Cardiac muscle cell (in vitro differentiated cells and primary cell): ENCODE data around the gene TKT. TPM values are rescaled to one million over a fixed set of nuclear protein-coding genes. Genes with fewer than 3 reads are reported as not detected.

Experiments
- DNase-seq, 2 donors: peaks; one replicate each; pipeline versions ENCODE4 v3.0.0 to v3.0.0-alpha.2; 2010 to 2017; ENCODE audit warnings: low read depth in 1 of 2, low spot score in 1 of 2
- H3K27ac ChIP-seq: fragments of 200-600 bp; sonication (generic); 2 replicates; pipeline ENCODE4 v1.5.1; 2016
- H3K27me3 ChIP-seq: fragments of 200-600 bp; sonication (generic); 2 replicates; pipeline ENCODE4 v1.6.0; 2016; ENCODE audit warnings: control low read depth
- H3K36me3 ChIP-seq: fragments of 200-600 bp; sonication (generic); 2 replicates; pipeline ENCODE4 v1.5.1; 2016; ENCODE audit warnings: control low read depth
- H3K4me1 ChIP-seq: fragments of 200-600 bp; sonication (generic); 2 replicates; pipeline ENCODE4 v1.8.1; 2017; ENCODE audit warnings: low read depth, mild to moderate bottlenecking, mixed run types
- H3K4me3 ChIP-seq: fragments of 200-600 bp; sonication (generic); 2 replicates; pipeline ENCODE4 v1.5.1; 2016; ENCODE audit warnings: mild to moderate bottlenecking
- H3K9me3 ChIP-seq: fragments of 200-600 bp; sonication (generic); 2 replicates; pipeline ENCODE4 v1.5.1; 2017; ENCODE audit warnings: low read depth, mild to moderate bottlenecking, control low read depth
- CTCF ChIP-seq: IDR thresholded peaks from 2 replicates; pipeline ENCODE4 v1.5.1; 2012; ENCODE audit warnings: low read depth, mild to moderate bottlenecking, low read length
- polyA plus RNA-seq: library from polyadenylated mRNA; unstranded; fragments of >200 nt; fragmentation: Nextera tagmentation; extraction: Ambion mirVana; gene quantifications from 2 replicates; pipeline ENCODE4 v1.2.1, GENCODE V29; 2016
- total RNA-seq: library from RNA; depleted of rRNA; stranded (reverse); fragments of >200 nt; gene quantifications from 2 replicates; pipeline ENCODE4 v1.2.3, GENCODE V29; 2016

Gene TKT
- total and polyA plus RNA-seq, 2 experiments from 2014 or later = 70.9 to 119 TPM

- no peaks in the 10 kb centered on the region for H3K27me3 ChIP-seq
- H3K4me1 ChIP-seq = peaks cover 5% of the 10 kb centered on the region
- H3K36me3 ChIP-seq = peaks cover 35% of the 10 kb centered on the region
- no peak overlapping the region for H3K4me3 ChIP-seq
- H3K27ac ChIP-seq = no peak overlapping the region
- TF ChIP-seq CTCF = no peak
- H3K9me3 ChIP-seq = no peaks in the 10 kb centered on the region
- DNase-seq = peak in 1 of 2 donors; percentile 88
These were observed 17.6 kb downstream of the TKT start for GRCh38 chr3:53238051-53238850.

GRCh38 chr3:53236112-53236841 is 19.5 kb downstream of the TKT start:
- Histone ChIP-seq H3K9me3 (no peaks in the 10 kb centered on the region), H3K27me3 (no peaks in the 10 kb centered on the region), H3K36me3 (peaks cover 48% of the 10 kb centered on the region), H3K27ac (peak overlapping the region; percentile 21), H3K4me3 (no peak overlapping the region), H3K4me1 (no peaks in the 10 kb centered on the region)
- no peak for TF ChIP-seq CTCF
- DNase-seq = peak; percentile 32 to 92

- no peak overlapping the region for H3K27ac ChIP-seq
- no peak for DNase-seq
- no peaks in the 10 kb centered on the region for H3K4me1 ChIP-seq
- no peak overlapping the region for H3K4me3 ChIP-seq
- no peaks in the 10 kb centered on the region for H3K9me3 ChIP-seq
- H3K36me3 ChIP-seq = peaks cover 49% of the 10 kb centered on the region
- no peaks in the 10 kb centered on the region for H3K27me3 ChIP-seq
- no peak for TF ChIP-seq CTCF
These were observed 20.3 kb downstream of the TKT start for GRCh38 chr3:53235545-53235944.

- Histone ChIP-seq H3K4me1 (no peaks in the 10 kb centered on the region), H3K27me3 (no peaks in the 10 kb centered on the region), H3K27ac (no peak overlapping the region), H3K9me3 (no peaks in the 10 kb centered on the region), H3K36me3 (peaks cover 53% of the 10 kb centered on the region), H3K4me3 (no peak overlapping the region)
- no peak for TF ChIP-seq CTCF
- no peak for DNase-seq
These were observed 21.0 kb downstream of the TKT start for GRCh38 chr3:53234841-53235232.

- Histone ChIP-seq H3K27ac (no peak overlapping the region), H3K9me3 (no peaks in the 10 kb centered on the region), H3K4me3 (no peak overlapping the region), H3K36me3 (peaks cover 51% of the 10 kb centered on the region), H3K4me1 (no peaks in the 10 kb centered on the region), H3K27me3 (no peaks in the 10 kb centered on the region)
- no peak for TF ChIP-seq CTCF
- DNase-seq = no peak
These were observed 21.5 kb downstream of the TKT start for GRCh38 chr3:53234130-53234840.
